Measurements from ENCODE around the gene CLMN.

DNA sequence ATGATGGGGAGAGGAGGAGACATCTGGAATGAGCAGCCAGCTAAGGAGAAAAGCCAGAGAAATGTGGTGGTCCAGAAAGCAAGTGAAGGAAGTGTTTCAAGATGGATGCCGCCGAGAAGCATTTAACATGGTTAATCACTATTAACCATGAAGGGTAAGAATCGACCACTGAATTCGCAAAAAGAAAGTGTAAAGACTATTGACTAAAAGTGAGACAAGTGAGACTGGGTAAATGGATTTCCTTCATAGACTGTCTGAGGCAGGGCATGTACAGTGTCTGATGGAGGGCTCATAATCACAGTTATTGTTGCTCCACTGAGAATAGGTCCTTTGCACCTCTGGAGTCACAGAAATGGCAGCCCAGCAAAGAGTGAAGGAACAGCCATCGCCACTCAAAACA is 25.3 kb upstream of the CLMN start:
- TF ChIP-seq EGR1 (IDR thresholded peaks at IDR 0.05; ENCODE audit: borderline replicate concordance in 1 of 2, low read depth in 2 of 2, low read length in 2 of 2), result no peak
- no peak for TF ChIP-seq POLR2A (IDR thresholded peaks at IDR 0.05; ENCODE audit: low read depth, low read length)
- TF ChIP-seq, protein P1, sequence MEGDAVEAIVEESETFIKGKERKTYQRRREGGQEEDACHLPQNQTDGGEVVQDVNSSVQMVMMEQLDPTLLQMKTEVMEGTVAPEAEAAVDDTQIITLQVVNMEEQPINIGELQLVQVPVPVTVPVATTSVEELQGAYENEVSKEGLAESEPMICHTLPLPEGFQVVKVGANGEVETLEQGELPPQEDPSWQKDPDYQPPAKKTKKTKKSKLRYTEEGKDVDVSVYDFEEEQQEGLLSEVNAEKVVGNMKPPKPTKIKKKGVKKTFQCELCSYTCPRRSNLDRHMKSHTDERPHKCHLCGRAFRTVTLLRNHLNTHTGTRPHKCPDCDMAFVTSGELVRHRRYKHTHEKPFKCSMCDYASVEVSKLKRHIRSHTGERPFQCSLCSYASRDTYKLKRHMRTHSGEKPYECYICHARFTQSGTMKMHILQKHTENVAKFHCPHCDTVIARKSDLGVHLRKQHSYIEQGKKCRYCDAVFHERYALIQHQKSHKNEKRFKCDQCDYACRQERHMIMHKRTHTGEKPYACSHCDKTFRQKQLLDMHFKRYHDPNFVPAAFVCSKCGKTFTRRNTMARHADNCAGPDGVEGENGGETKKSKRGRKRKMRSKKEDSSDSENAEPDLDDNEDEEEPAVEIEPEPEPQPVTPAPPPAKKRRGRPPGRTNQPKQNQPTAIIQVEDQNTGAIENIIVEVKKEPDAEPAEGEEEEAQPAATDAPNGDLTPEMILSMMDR (IDR thresholded peaks at IDR 0.05 in 2 of 3, conservative IDR thresholded peaks at IDR 0.05 in 1 of 3; ENCODE audit: control insufficient read depth in 2 of 3, extremely low read depth in 1 of 3, insufficient read depth in 1 of 3, low read depth in 3 of 3, low read length in 3 of 3), result no peak
- no peak for TF ChIP-seq RAD21 (IDR thresholded peaks at IDR 0.05; ENCODE audit: insufficient read depth, low read depth, low read length)
- TF ChIP-seq CEBPB (IDR thresholded peaks at IDR 0.05; ENCODE audit: borderline replicate concordance in 1 of 2, low read depth in 2 of 2, low read length in 2 of 2), result no peak
- TF ChIP-seq ZNF274 (IDR thresholded peaks at IDR 0.05; ENCODE audit: insufficient read depth, insufficient read length), result no peak
- TF ChIP-seq, protein P2, sequence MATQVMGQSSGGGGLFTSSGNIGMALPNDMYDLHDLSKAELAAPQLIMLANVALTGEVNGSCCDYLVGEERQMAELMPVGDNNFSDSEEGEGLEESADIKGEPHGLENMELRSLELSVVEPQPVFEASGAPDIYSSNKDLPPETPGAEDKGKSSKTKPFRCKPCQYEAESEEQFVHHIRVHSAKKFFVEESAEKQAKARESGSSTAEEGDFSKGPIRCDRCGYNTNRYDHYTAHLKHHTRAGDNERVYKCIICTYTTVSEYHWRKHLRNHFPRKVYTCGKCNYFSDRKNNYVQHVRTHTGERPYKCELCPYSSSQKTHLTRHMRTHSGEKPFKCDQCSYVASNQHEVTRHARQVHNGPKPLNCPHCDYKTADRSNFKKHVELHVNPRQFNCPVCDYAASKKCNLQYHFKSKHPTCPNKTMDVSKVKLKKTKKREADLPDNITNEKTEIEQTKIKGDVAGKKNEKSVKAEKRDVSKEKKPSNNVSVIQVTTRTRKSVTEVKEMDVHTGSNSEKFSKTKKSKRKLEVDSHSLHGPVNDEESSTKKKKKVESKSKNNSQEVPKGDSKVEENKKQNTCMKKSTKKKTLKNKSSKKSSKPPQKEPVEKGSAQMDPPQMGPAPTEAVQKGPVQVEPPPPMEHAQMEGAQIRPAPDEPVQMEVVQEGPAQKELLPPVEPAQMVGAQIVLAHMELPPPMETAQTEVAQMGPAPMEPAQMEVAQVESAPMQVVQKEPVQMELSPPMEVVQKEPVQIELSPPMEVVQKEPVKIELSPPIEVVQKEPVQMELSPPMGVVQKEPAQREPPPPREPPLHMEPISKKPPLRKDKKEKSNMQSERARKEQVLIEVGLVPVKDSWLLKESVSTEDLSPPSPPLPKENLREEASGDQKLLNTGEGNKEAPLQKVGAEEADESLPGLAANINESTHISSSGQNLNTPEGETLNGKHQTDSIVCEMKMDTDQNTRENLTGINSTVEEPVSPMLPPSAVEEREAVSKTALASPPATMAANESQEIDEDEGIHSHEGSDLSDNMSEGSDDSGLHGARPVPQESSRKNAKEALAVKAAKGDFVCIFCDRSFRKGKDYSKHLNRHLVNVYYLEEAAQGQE (IDR thresholded peaks at IDR 0.05; ENCODE audit: low read depth, low read length), result no peak
- TF ChIP-seq EP300 (IDR thresholded peaks at IDR 0.05; ENCODE audit: borderline replicate concordance in 1 of 2, control insufficient read depth in 1 of 2, low read depth in 2 of 2, low read length in 2 of 2), result no peak

Data from GM12878 (cell line).